Rectal smooth muscle tissue (tissue), 1 donor: ENCODE data around the gene HEXD.
"Not testable (repeated sequence)": the region's sequence is repeated elsewhere in the genome, so short reads cannot be mapped to it uniquely, and the experiment has no call there.

ENCODE experiments used
- H3K27ac ChIP-seq: one replicate; pipeline ENCODE4 v1.7.0; 2013; ENCODE audit warnings: low read depth, low read length, inconsistent platforms
- H3K27me3 ChIP-seq: one replicate; pipeline ENCODE4 v1.7.0; 2013; ENCODE audit warnings: low read length; ENCODE audit not compliant: control insufficient read depth, insufficient read depth
- H3K36me3 ChIP-seq: one replicate; pipeline ENCODE4 v1.7.0; 2013; ENCODE audit warnings: low read length; ENCODE audit not compliant: control insufficient read depth, insufficient read depth
- H3K4me1 ChIP-seq: one replicate; pipeline ENCODE4 v1.7.0; 2013; ENCODE audit warnings: low read length; ENCODE audit not compliant: control insufficient read depth, insufficient read depth
- H3K4me3 ChIP-seq: one replicate; pipeline ENCODE4 v1.7.0; 2013; ENCODE audit warnings: low read length
- H3K9ac ChIP-seq: one replicate; pipeline ENCODE4 v1.7.0; 2013; ENCODE audit warnings: low read length

HEXD gene

GRCh38 chr17:82457073-82457928 lies 39.2 kb downstream of the HEXD start:
- peaks cover 8% of the 10 kb centered on the region for H3K4me1 ChIP-seq
- peak overlapping the region; percentile 86 for H3K4me3 ChIP-seq
- H3K9ac ChIP-seq: no peak overlapping the region
- peaks cover 8% of the 10 kb centered on the region for H3K36me3 ChIP-seq
- no peaks in the 10 kb centered on the region for H3K27me3 ChIP-seq
- H3K27ac ChIP-seq: peak overlapping the region; percentile 100

GRCh38 chr17:82457929-82458178 lies 39.7 kb downstream of the HEXD start:
- Histone ChIP-seq H3K27me3 (no peaks in the 10 kb centered on the region), H3K9ac (no peak overlapping the region), H3K36me3 (peaks cover 12% of the 10 kb centered on the region), H3K27ac (peak overlapping the region; percentile 100), H3K4me3 (peak overlapping the region; percentile 86), H3K4me1 (peaks cover 8% of the 10 kb centered on the region)

- Histone ChIP-seq H3K4me3 (peak within 1 kb of the TSS; percentile 86), H3K27ac (peak within 1 kb of the TSS; percentile 100), H3K4me1 (peaks cover 8% of the 10 kb centered on the region), H3K36me3 (peaks cover 13% of the 10 kb centered on the region), H3K9ac (peak within 1 kb of the TSS; percentile 84), H3K27me3 (no peaks in the 10 kb centered on the region)
These were observed 40.2 kb downstream of the HEXD start, which contains the start of gene NARF for GRCh38 chr17:82458179-82458884. Gene NARF (plus strand): TSS chr17:82458741. CDS start chr17:82458804, 63 bp downstream.

GRCh38 chr17:82458885-82459424 lies 40.8 kb downstream of the HEXD start:
- Histone ChIP-seq H3K4me3 (peak overlapping the region; percentile 67), H3K9ac (peak overlapping the region; percentile 81), H3K36me3 (peaks cover 19% of the 10 kb centered on the region), H3K4me1 (peaks cover 8% of the 10 kb centered on the region), H3K27me3 (no peaks in the 10 kb centered on the region), H3K27ac (peak overlapping the region; percentile 68)

DNA sequence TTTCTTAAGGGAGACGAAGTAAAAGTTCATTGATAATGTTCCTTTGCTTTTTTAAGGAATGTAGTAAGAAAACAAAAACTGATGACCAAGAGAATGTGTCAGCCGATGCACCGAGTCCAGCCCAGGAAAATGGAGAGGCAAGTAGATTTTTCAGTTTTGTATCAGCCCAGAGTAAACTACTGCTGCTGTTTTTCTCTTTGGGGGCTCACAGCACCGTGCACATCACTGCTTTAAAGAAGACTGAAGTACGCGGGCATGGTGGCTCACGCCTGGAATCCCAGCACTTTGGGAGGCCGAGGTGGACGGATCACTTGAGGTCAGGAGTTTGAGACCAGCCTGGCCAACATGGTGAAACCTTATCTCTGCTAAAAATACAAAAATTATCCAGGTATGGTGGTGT lies 41.8 kb downstream of the HEXD start:
- H3K27me3 ChIP-seq, H3K4me3 ChIP-seq, H3K9ac ChIP-seq, H3K4me1 ChIP-seq, H3K27ac ChIP-seq: not testable (repeated sequence)
- peaks cover 22% of the 10 kb centered on the region for H3K36me3 ChIP-seq

DNA sequence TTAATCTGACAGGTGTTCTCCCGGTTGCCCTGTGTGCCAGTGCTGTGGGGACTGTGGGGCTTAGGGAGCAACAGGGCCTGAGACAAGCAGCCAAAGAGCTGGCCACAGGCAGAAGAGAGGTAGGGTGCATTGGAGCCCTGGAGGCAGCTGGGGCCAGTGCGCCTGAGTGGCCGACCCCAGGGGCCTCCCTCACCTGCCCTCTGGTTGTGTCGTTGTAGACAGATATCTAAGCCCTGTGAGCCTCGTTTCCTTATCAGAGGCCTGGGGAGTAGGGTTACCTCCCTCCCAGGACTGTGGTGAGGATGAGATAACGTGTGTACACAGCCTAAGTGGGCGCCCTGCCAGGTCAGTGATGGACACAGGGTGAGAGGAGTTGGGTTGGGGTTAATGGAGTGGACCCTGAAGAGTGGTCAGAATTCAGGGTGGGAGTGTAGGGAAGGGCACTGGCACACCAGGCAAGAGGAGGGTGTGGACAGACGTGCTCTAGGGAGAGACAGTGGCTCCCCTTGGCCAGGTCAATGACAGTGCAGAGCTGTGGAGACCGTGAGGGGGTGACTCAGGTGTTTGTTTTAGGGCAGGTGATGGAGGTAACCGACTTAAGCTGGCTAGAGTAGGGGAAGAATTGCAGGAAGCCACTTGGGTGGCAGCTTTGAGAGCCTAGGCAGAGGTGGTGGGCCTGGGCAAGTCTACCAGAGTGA lies 43.8 kb downstream of the HEXD start:
- Histone ChIP-seq H3K4me1 (peaks cover 8% of the 10 kb centered on the region), H3K27ac (no peak overlapping the region), H3K4me3 (no peak overlapping the region), H3K27me3 (no peaks in the 10 kb centered on the region), H3K36me3 (peaks cover 32% of the 10 kb centered on the region), H3K9ac (no peak overlapping the region)

- Histone ChIP-seq H3K27ac (no peak overlapping the region), H3K4me1 (no peaks in the 10 kb centered on the region), H3K9ac (no peak overlapping the region), H3K27me3 (no peaks in the 10 kb centered on the region), H3K4me3 (no peak overlapping the region), H3K36me3 (peaks cover 32% of the 10 kb centered on the region)
These were observed 45.2 kb downstream of the HEXD start for GRCh38 chr17:82463391-82463790.

- Histone ChIP-seq H3K27ac (no peak overlapping the region), H3K4me1 (no peaks in the 10 kb centered on the region), H3K9ac (no peak overlapping the region), H3K4me3 (no peak overlapping the region), H3K36me3 (peaks cover 37% of the 10 kb centered on the region), H3K27me3 (no peaks in the 10 kb centered on the region)
These were observed 45.9 kb downstream of the HEXD start for GRCh38 chr17:82463925-82464566.

DNA sequence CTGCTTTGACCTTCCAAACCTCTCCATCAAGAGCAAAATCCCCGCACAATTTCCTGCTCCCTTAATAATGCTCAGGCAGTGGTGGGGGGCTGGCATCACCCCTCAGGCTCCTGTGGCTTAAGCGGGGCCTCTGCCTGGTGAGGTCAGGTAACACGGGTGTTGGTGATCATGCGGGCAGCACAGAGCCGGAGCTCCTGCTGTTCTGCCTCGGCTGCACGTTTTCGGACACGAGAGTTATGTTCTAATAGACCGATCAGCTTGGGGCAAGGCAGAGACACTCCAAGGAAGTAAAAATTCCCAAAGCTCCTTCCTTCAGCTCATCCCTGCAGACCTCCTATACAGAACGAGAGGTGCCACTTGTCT lies 46.4 kb downstream of the HEXD start:
- Histone ChIP-seq H3K36me3 (peaks cover 38% of the 10 kb centered on the region), H3K27ac (no peak overlapping the region), H3K4me3 (no peak overlapping the region), H3K4me1 (no peaks in the 10 kb centered on the region), H3K9ac (no peak overlapping the region), H3K27me3 (no peaks in the 10 kb centered on the region)

DNA sequence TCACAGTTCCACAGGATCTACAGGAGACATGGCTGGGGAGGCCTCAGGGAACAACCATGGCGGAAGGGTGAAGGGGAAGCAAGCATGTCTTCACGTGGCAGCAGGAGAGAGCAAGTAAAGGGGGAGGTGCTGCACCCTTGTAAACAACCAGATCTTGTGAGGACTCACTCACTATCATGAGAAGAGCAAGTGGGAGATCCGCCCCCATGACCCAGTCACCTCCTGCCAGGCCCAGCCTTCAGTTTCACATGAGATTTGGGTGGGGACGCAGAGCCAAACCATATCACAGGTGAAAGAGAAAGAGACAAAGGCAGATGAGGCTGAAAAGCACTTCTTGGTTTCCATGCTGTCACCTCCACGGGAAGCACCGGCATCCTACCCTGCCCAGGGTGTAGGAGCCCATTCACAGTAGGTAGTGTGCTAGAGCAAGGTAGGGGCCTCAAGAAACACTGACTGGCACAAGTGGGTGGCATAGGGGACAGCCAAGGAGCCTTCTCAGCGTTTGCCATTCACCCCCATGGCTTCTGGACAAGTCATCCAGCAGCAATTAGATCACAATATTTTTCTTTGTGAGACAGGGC lies 47.0 kb downstream of the HEXD start:
- H3K27ac ChIP-seq: no peak overlapping the region
- no peak overlapping the region for H3K9ac ChIP-seq
- H3K4me3 ChIP-seq: no peak overlapping the region
- H3K4me1 ChIP-seq: no peaks in the 10 kb centered on the region
- H3K27me3 ChIP-seq: no peaks in the 10 kb centered on the region
- peaks cover 42% of the 10 kb centered on the region for H3K36me3 ChIP-seq

DNA sequence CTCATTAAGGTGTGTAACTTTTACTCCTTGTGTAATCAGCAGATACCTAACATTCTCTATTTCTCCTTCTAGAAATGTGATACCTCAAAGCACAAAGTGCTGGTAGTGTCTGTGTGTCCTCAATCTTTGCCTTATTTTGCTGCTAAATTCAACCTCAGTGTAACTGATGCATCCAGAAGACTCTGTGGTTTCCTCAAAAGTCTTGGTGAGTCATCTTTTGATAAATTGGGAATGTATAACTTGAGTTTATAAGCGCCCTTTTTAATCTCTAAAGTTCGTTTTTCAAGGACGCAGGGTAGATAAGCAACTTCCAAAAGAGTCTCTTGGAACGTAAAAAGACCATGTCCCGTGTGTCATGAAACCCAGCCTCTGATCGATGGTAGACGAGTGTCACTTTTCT lies 50.5 kb downstream of the HEXD start:
- H3K27ac ChIP-seq: no peak overlapping the region
- no peaks in the 10 kb centered on the region for H3K4me1 ChIP-seq
- no peak overlapping the region for H3K4me3 ChIP-seq
- no peaks in the 10 kb centered on the region for H3K27me3 ChIP-seq
- H3K36me3 ChIP-seq: peaks cover 30% of the 10 kb centered on the region
- no peak overlapping the region for H3K9ac ChIP-seq

DNA sequence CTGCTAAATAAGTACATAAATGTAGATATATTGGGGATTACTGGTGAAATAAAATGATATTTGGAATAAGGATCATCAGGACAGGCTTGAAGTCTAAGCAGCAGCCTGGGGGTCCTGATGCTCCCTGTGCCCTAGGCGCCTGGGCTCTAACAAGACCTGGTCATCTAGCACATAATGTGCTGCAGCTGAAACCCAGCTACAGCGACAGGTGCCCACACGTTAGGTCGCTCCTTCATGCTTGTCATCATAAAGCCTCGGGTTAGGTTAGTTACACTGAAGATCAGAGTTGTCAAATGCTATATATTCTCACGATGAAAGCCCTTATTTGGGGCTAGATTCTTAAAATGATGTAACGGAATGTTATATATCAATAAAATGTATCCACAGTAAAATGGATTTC lies 51.9 kb downstream of the HEXD start:
- peaks cover 27% of the 10 kb centered on the region for H3K36me3 ChIP-seq
- H3K27me3 ChIP-seq: no peaks in the 10 kb centered on the region

More for the DNA sequence above, 51.9 kb downstream of the HEXD start:
- Histone ChIP-seq H3K9ac (no peak overlapping the region), H3K27ac (no peak overlapping the region), H3K4me3 (no peak overlapping the region), H3K4me1 (no peaks in the 10 kb centered on the region)
